ENCODE data around the gene TARBP1.
"Not testable (repeated sequence)": the region's sequence is repeated elsewhere in the genome, so short reads cannot be mapped to it uniquely, and the experiment has no call there.

Gene TARBP1

GRCh38 chr1:234431255-234431654, 47.7 kb downstream of the TARBP1 start:
- no peak for DNase-seq

GRCh38 chr1:234430691-234431090, 48.3 kb downstream of the TARBP1 start:
- DNase-seq, result no peak

- no peak for DNase-seq
Measured at GRCh38 chr1:234429434-234429806, 49.6 kb downstream of the TARBP1 start.

GRCh38 chr1:234427950-234428646, 50.9 kb downstream of the TARBP1 start:
- DNase-seq, result no peak

- no peak for DNase-seq
Measured at GRCh38 chr1:234413990-234414389, 65.0 kb downstream of the TARBP1 start.

- no peak for DNase-seq
Measured at GRCh38 chr1:234413485-234413884, 65.5 kb downstream of the TARBP1 start.

- DNase-seq, result no peak
Measured at GRCh38 chr1:234412830-234413229, 66.1 kb downstream of the TARBP1 start.

- no peak for DNase-seq
Measured at GRCh38 chr1:234409328-234409727, 69.7 kb downstream of the TARBP1 start.

GRCh38 chr1:234408757-234409156, 70.2 kb downstream of the TARBP1 start:
- DNase-seq, result no peak

GRCh38 chr1:234406871-234407270, 72.1 kb downstream of the TARBP1 start:
- no peak for DNase-seq

GRCh38 chr1:234405676-234406075, 73.3 kb downstream of the TARBP1 start:
- no peak for DNase-seq

- DNase-seq, result no peak
Measured at GRCh38 chr1:234402939-234403338, 76.0 kb downstream of the TARBP1 start.

- no peak for DNase-seq
Measured at GRCh38 chr1:234401658-234402057, 77.3 kb downstream of the TARBP1 start.

- DNase-seq, result no peak
Measured at GRCh38 chr1:234400773-234401172, 78.2 kb downstream of the TARBP1 start.

- DNase-seq, result not testable (repeated sequence)
Measured at GRCh38 chr1:234399515-234399914, 79.5 kb downstream of the TARBP1 start.

GRCh38 chr1:234398849-234399381, 80.1 kb downstream of the TARBP1 start:
- peak; percentile 16 for DNase-seq

- DNase-seq, result no peak
Measured at GRCh38 chr1:234397732-234398131, 81.2 kb downstream of the TARBP1 start.

GRCh38 chr1:234396871-234397270, 82.1 kb downstream of the TARBP1 start:
- no peak for DNase-seq

GRCh38 chr1:234396092-234396491, 82.9 kb downstream of the TARBP1 start:
- no peak for DNase-seq

- DNase-seq, result no peak
Measured at GRCh38 chr1:234395297-234395696, 83.7 kb downstream of the TARBP1 start.

- DNase-seq, result no peak
Measured at GRCh38 chr1:234393190-234393589, 85.8 kb downstream of the TARBP1 start.

- DNase-seq, result no peak
Measured at GRCh38 chr1:234388094-234388493, 90.9 kb downstream of the TARBP1 start.

GRCh38 chr1:234386122-234386521, 92.9 kb downstream of the TARBP1 start:
- no peak for DNase-seq

- no peak for DNase-seq
Measured at GRCh38 chr1:234381699-234382555, 97.1 kb downstream of the TARBP1 start.

All from fibroblast of skin of abdomen (primary cell).